Upper lobe of left lung (tissue), 6 donors: ENCODE results near the gene OR6B1. TPM values are rescaled to one million over a fixed set of nuclear protein-coding genes. Genes with fewer than 3 reads are reported as not detected.

Source experiments
- ATAC-seq, 2 donors: fragments of 200-7000 bp; cut with Tn5 transposase; one replicate each; pipeline ENCODE4 v1.9.1; 2022; ENCODE audit warnings: mild to moderate bottlenecking in 2 of 2, moderate library complexity in 2 of 2; ENCODE audit not compliant: low FRiP score in 2 of 2
- DNase-seq, 2 donors: peaks; one replicate each; pipeline ENCODE4 v3.0.0-alpha.2; 2019 to 2020
- H3K27ac ChIP-seq, 4 donors: fragments of 200-600 bp; sonication (generic); one replicate each; pipeline ENCODE4 v1.5.1; 2016 to 2019
- H3K27me3 ChIP-seq, 4 donors: fragments of 200-600 bp; sonication (generic); one replicate each; pipeline ENCODE4 v1.5.1; 2017 to 2019
- H3K36me3 ChIP-seq, 4 donors: fragments of 200-600 bp; sonication (generic); one replicate each; pipeline ENCODE4 v1.5.1; 2016 to 2019
- H3K4me1 ChIP-seq, 4 donors: fragments of 200-600 bp; sonication (generic); one replicate each; pipeline ENCODE4 v1.5.1; 2018 to 2019
- H3K4me3 ChIP-seq, 4 donors: fragments of 200-600 bp; sonication (generic); one replicate each; pipeline ENCODE4 v1.5.1; 2017 to 2019; ENCODE audit warnings: mild to moderate bottlenecking in 2 of 4, moderate library complexity in 1 of 4
- H3K9me3 ChIP-seq, 4 donors: fragments of 200-600 bp; sonication (generic); one replicate each; pipeline ENCODE4 v1.5.1; 2018 to 2019
- CTCF ChIP-seq, 6 experiments: fragments of 450-650 bp in 4 of 6; fragments of 200-600 bp in 2 of 6; sonication (generic) in 2 of 6; IDR thresholded peaks; one replicate each; pipeline ENCODE4 v1.5.1; 2016 to 2019; ENCODE audit warnings: antibody characterized with exemption in 6 of 6
- EP300 ChIP-seq, 4 donors: sonication (generic); formaldehyde crosslinking; IDR thresholded peaks; one replicate each; pipeline ENCODE4 v1.5.1; 2017; ENCODE audit warnings: antibody characterized with exemption in 4 of 4, control low read depth in 2 of 4
- POLR2A ChIP-seq, 4 donors: fragments of 450-650 bp; IDR thresholded peaks; one replicate each; pipeline ENCODE4 v1.5.1; 2016 to 2017; ENCODE audit warnings: antibody characterized with exemption in 4 of 4, mild to moderate bottlenecking in 2 of 4
- POLR2AphosphoS5 ChIP-seq, 2 donors: sonication (generic); formaldehyde crosslinking; IDR thresholded peaks; one replicate each; pipeline ENCODE4 v1.5.1; 2017; ENCODE audit warnings: antibody characterized with exemption in 2 of 2
- WGBS, 2 donors: methylation state at CpG; one replicate each; pipeline ENCODE4 v1.1.5; 2017 to 2018; 5-methylcytosine and 5-hydroxymethylcytosine counted together
- total RNA-seq, 6 donors: library from RNA; depleted of rRNA in 4 of 6; stranded (reverse); fragments of >200 nt in 4 of 6; gene quantifications; one replicate each; pipeline versions ENCODE4 v1.1.0 to v1.2.1, GENCODE V29; 2016 to 2021
- donor health status: DM: no; HTN: no; CAD: no; lungs with moderate emphysema.
- donor health status: DM: no; HTN: yes; CAD: no; lungs with severe emphysema.

Gene OR6B1
- total RNA-seq, 6 donors from 2014 or later, result not detected

GRCh38 chr7:143975617-143976016 lies 24.5 kb upstream of the OR6B1 start:
- ATAC-seq, result no peak
- no peak for DNase-seq
- WGBS, 2 donors, result 39 to 68% methylated on average over 1 of the region's 1 CpG

GRCh38 chr7:143978585-143978984 lies 21.5 kb upstream of the OR6B1 start:
- Histone ChIP-seq H3K4me1 (no peaks in the 10 kb centered on the region), H3K36me3 (no peaks in the 10 kb centered on the region), H3K9me3 (no peaks in the 10 kb centered on the region), H3K27ac (no peak overlapping the region), H3K27me3 (no peaks in the 10 kb centered on the region), H3K4me3 (no peak overlapping the region)
- TF ChIP-seq CTCF (IDR thresholded peaks at IDR 0.05) (no peak), EP300 (IDR thresholded peaks at IDR 0.05) (no peak), POLR2A (IDR thresholded peaks at IDR 0.05) (no peak), POLR2AphosphoS5 (IDR thresholded peaks at IDR 0.05) (no peak)
- no peak for DNase-seq
- ATAC-seq, result no peak
- 61 to 67% methylated on average over 2 of the region's 2 CpGs for WGBS, 2 donors

More at GRCh38 chr7:143975617-143976016, 24.5 kb upstream of the OR6B1 start:
- no peak overlapping the region for H3K27ac ChIP-seq
- no peak overlapping the region for H3K4me3 ChIP-seq
- no peaks in the 10 kb centered on the region for H3K9me3 ChIP-seq
- no peaks in the 10 kb centered on the region for H3K4me1 ChIP-seq
- H3K27me3 ChIP-seq, result no peaks in the 10 kb centered on the region
- TF ChIP-seq POLR2A (IDR thresholded peaks at IDR 0.05) (no peak), EP300 (IDR thresholded peaks at IDR 0.05) (no peak), POLR2AphosphoS5 (IDR thresholded peaks at IDR 0.05) (no peak), CTCF (IDR thresholded peaks at IDR 0.05) (no peak)
- H3K36me3 ChIP-seq, result no peaks in the 10 kb centered on the region

- Histone ChIP-seq H3K4me3 (no peak overlapping the region), H3K27ac (no peak overlapping the region), H3K27me3 (no peaks in the 10 kb centered on the region), H3K9me3 (no peaks in the 10 kb centered on the region), H3K4me1 (no peaks in the 10 kb centered on the region), H3K36me3 (no peaks in the 10 kb centered on the region)
- 81 to 96% methylated on average over 1 of the region's 1 CpG for WGBS, 2 donors
- TF ChIP-seq POLR2AphosphoS5 (IDR thresholded peaks at IDR 0.05) (no peak), POLR2A (IDR thresholded peaks at IDR 0.05) (no peak), EP300 (IDR thresholded peaks at IDR 0.05) (no peak), CTCF (IDR thresholded peaks at IDR 0.05) (no peak)
- DNase-seq, result no peak
- no peak for ATAC-seq
These were observed 20.8 kb upstream of the OR6B1 start for GRCh38 chr7:143979359-143979758.

DNA sequence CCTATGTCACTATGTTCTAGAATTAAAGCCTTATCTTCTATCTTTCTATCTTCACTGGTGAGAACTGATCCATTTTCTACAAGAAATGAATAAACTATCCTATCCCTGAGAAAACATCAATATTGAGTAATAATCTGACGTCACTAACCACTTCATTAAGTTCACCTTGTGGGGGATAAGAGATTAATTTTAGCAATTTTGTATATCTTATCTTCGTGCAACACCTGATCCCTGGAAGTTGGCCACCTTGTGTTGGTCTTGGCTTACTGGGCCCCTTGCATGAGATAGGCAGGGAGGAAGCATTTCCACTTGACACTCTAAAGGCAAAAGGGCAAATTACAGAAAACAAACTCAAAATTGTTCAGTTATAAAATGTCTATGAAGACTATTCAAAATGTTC lies 20.1 kb upstream of the OR6B1 start:
- 40 to 43% methylated on average over 2 of the region's 2 CpGs for WGBS, 2 donors
- ATAC-seq (no peak), DNase-seq (no peak)
- Histone ChIP-seq H3K4me1 (no peaks in the 10 kb centered on the region), H3K9me3 (no peaks in the 10 kb centered on the region), H3K27ac (no peak overlapping the region), H3K4me3 (no peak overlapping the region), H3K36me3 (no peaks in the 10 kb centered on the region), H3K27me3 (no peaks in the 10 kb centered on the region)
- no peak for TF ChIP-seq CTCF (IDR thresholded peaks at IDR 0.05)
- TF ChIP-seq POLR2AphosphoS5 (IDR thresholded peaks at IDR 0.05), result no peak
- TF ChIP-seq POLR2A (IDR thresholded peaks at IDR 0.05), result no peak
- no peak for TF ChIP-seq EP300 (IDR thresholded peaks at IDR 0.05)

GRCh38 chr7:143980746-143981510 lies 19.2 kb upstream of the OR6B1 start:
- ATAC-seq (peak in 1 of 2 donors; percentile 55), DNase-seq (peak in 1 of 2 donors; percentile 62)
- H3K27me3 ChIP-seq, result no peaks in the 10 kb centered on the region
- TF ChIP-seq CTCF (IDR thresholded peaks at IDR 0.05) (no peak), POLR2AphosphoS5 (IDR thresholded peaks at IDR 0.05) (no peak)
- WGBS, 2 donors, result 87 to 96% methylated on average over 10 of the region's 10 CpGs
- H3K27ac ChIP-seq, result no peak overlapping the region
- no peaks in the 10 kb centered on the region for H3K9me3 ChIP-seq
- H3K4me1 ChIP-seq, result no peaks in the 10 kb centered on the region
- no peaks in the 10 kb centered on the region for H3K36me3 ChIP-seq
- no peak overlapping the region for H3K4me3 ChIP-seq
